DOHH2 (cell line): ENCODE results near the gene COL18A1.

Experiments used
- EZH2phosphoT487 ChIP-seq: fragments of 200-600 bp; sonication (generic); IDR thresholded peaks from 2 replicates; pipeline ENCODE4 v1.6.1; 2017; ENCODE audit warnings: borderline replicate concordance, mild to moderate bottlenecking, antibody characterized with exemption, low read length, moderate library complexity, mixed read lengths
- TF ChIP-seq, protein P1 (sequence below): fragments of 200-600 bp; sonication (generic); IDR thresholded peaks from one replicate; pipeline ENCODE4 v1.5.1; 2014; ENCODE audit warnings: antibody characterized with exemption, mild to moderate bottlenecking, low read depth, low read length; ENCODE audit not compliant: poor library complexity, severe bottlenecking

- TF ChIP-seq, protein P1, sequence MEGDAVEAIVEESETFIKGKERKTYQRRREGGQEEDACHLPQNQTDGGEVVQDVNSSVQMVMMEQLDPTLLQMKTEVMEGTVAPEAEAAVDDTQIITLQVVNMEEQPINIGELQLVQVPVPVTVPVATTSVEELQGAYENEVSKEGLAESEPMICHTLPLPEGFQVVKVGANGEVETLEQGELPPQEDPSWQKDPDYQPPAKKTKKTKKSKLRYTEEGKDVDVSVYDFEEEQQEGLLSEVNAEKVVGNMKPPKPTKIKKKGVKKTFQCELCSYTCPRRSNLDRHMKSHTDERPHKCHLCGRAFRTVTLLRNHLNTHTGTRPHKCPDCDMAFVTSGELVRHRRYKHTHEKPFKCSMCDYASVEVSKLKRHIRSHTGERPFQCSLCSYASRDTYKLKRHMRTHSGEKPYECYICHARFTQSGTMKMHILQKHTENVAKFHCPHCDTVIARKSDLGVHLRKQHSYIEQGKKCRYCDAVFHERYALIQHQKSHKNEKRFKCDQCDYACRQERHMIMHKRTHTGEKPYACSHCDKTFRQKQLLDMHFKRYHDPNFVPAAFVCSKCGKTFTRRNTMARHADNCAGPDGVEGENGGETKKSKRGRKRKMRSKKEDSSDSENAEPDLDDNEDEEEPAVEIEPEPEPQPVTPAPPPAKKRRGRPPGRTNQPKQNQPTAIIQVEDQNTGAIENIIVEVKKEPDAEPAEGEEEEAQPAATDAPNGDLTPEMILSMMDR: no peak
- no peak for TF ChIP-seq EZH2phosphoT487
Measured at GRCh38 chr21:45392573-45392971, 12.4 kb upstream of the COL18A1 start.
